Hypothalamus (tissue), 51 donors: ENCODE data around the gene MRE11.
A peak's percentile ranks its signal among the peaks of the same experiment; 100 is the strongest.
"Not testable (repeated sequence)": the region's sequence is repeated elsewhere in the genome, so short reads cannot be mapped to it uniquely, and the experiment has no call there.

Source experiments
- DNase-seq, 51 donors: peaks; one replicate each; lab custom pipeline; 2025; lab: John Stamatoyannopoulos, UW

Gene MRE11

GRCh38 chr11:94433049-94433448, 60.6 kb downstream of the MRE11 start:
- no peak for DNase-seq

- no peak for DNase-seq
Observed at GRCh38 chr11:94424662-94425061, 69.0 kb downstream of the MRE11 start.

GRCh38 chr11:94424011-94424410, 69.6 kb downstream of the MRE11 start:
- DNase-seq = no peak

GRCh38 chr11:94423507-94423906, 70.1 kb downstream of the MRE11 start:
- DNase-seq = no peak

GRCh38 chr11:94418123-94418765, 75.4 kb downstream of the MRE11 start:
- no peak for DNase-seq

GRCh38 chr11:94417386-94417987, 76.2 kb downstream of the MRE11 start:
- peak in 2 of 51 donors; percentile 5 to 6 for DNase-seq

GRCh38 chr11:94405062-94405833, 88.4 kb downstream of the MRE11 start:
- DNase-seq = no peak

GRCh38 chr11:94402355-94402754, 91.3 kb downstream of the MRE11 start:
- DNase-seq = no peak

GRCh38 chr11:94401773-94402265, 91.8 kb downstream of the MRE11 start:
- no peak for DNase-seq

- DNase-seq = peak in 5 of 51 donors; percentile 4 to 15 (median 10)
Observed at GRCh38 chr11:94400839-94401772, 92.5 kb downstream of the MRE11 start, which contains the start of gene GPR83. Gene GPR83, minus strand, starts transcription at chr11:94401419. Its CDS starts 172 bp downstream, at chr11:94401247.

- no peak for DNase-seq
Observed at GRCh38 chr11:94400457-94400838, 93.2 kb downstream of the MRE11 start.

- DNase-seq = no peak
Observed at GRCh38 chr11:94400050-94400449, 93.6 kb downstream of the MRE11 start.

GRCh38 chr11:94398101-94398500, 95.5 kb downstream of the MRE11 start:
- no peak for DNase-seq

GRCh38 chr11:94396282-94396681, 97.4 kb downstream of the MRE11 start:
- DNase-seq = no peak

- DNase-seq = not testable (repeated sequence)
Observed at GRCh38 chr11:94391937-94392336, 101.7 kb downstream of the MRE11 start.

GRCh38 chr11:94379613-94380012, 114.0 kb downstream of the MRE11 start:
- DNase-seq = no peak

GRCh38 chr11:94376841-94377240, 116.8 kb downstream of the MRE11 start:
- no peak for DNase-seq

GRCh38 chr11:94370576-94370975, 123.1 kb downstream of the MRE11 start:
- DNase-seq = not testable (repeated sequence)
